Thyroid gland (tissue), 4 donors: Measurements from ENCODE around the gene DNER. TPM values are rescaled to one million over a fixed set of nuclear protein-coding genes. Genes with fewer than 3 reads are reported as not detected.
A peak's percentile ranks its signal among the peaks of the same experiment; 100 is the strongest.
"Not testable (repeated sequence)": the region's sequence is repeated elsewhere in the genome, so short reads cannot be mapped to it uniquely, and the experiment has no call there.

ENCODE experiments used
- DNase-seq, 2 donors: peaks; one replicate each; pipeline ENCODE4 v3.0.0-alpha.2; 2019
- H3K27ac ChIP-seq, 3 donors: fragments of 200-600 bp; sonication (generic); 1 replicate in 2 of 3; 2 replicates in 1 of 3; pipeline ENCODE4 v1.5.1; 2016 to 2019; ENCODE audit warnings: mild to moderate bottlenecking in 1 of 3, moderate library complexity in 1 of 3
- H3K27me3 ChIP-seq: fragments of 200-600 bp; sonication (generic); one replicate; pipeline ENCODE4 v1.5.1; 2019
- H3K36me3 ChIP-seq, 2 donors: fragments of 200-600 bp; sonication (generic); one replicate each; pipeline ENCODE4 v1.5.1; 2016 to 2019
- H3K4me1 ChIP-seq, 2 donors: fragments of 200-600 bp; sonication (generic); one replicate each; pipeline ENCODE4 v1.5.1; 2017 to 2019
- H3K4me3 ChIP-seq, 3 donors: fragments of 200-600 bp; sonication (generic); replicated peaks in 1 of 3; 1 replicate in 2 of 3; 2 replicates in 1 of 3; pipeline ENCODE4 v1.5.1; 2016; ENCODE audit warnings: mild to moderate bottlenecking in 1 of 3
- H3K9me3 ChIP-seq: fragments of 200-600 bp; sonication (generic); one replicate; pipeline ENCODE4 v1.5.1; 2017
- CTCF ChIP-seq, 6 experiments: fragments of 200-600 bp in 3 of 6; fragments of 450-650 bp in 3 of 6; sonication (generic) in 3 of 6; IDR thresholded peaks; one replicate each; pipeline ENCODE4 v1.5.1; 2016 to 2019; ENCODE audit warnings: antibody characterized with exemption in 6 of 6, mild to moderate bottlenecking in 2 of 6, inconsistent platforms in 1 of 6, moderate library complexity in 1 of 6
- POLR2A ChIP-seq, 2 donors: fragments of 450-650 bp; IDR thresholded peaks; one replicate each; pipeline ENCODE4 v1.6.1; 2017; ENCODE audit warnings: antibody characterized with exemption in 2 of 2, mild to moderate bottlenecking in 2 of 2, moderate library complexity in 1 of 2
- WGBS, 2 donors: methylation state at CpG; one replicate each; pipeline ENCODE4 v1.1.5; 2017; 5-methylcytosine and 5-hydroxymethylcytosine counted together
- intact Hi-C: fragments of 100-400 bp; cut with DNase I; formaldehyde crosslinking; loops from one replicate; pipeline ENCODE4 v1.15.1; 2023
- total RNA-seq, 4 donors: library from RNA; depleted of rRNA; stranded (reverse); fragments of >200 nt; gene quantifications; one replicate each; pipeline ENCODE4 v1.2.3, GENCODE V29; 2016

Gene DNER
- total RNA-seq, 4 donors from 2014 or later, result 0.13 to 0.93 (median 0.42) TPM; not detected in 1

DNA sequence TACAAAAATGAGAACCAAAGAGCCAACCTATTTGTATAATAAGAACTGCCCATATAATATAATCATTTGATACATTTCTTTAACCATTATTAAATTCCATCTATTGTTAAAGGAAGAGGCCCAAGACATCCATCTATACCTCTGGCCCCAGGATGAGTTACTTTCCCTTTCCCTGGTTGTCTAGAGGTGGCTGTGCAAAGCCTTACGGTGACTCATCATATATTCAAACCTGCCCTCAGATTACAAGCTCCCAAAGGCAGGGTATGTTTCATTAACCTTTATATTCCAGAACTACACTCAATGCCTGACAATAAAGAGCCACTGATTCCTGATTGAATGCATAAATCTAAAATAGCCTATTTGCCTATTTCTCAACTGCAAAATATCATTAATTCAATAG, 337.5 kb downstream of the DNER start:
- TF ChIP-seq POLR2A (IDR thresholded peaks at IDR 0.05) (no peak), CTCF (IDR thresholded peaks at IDR 0.05) (no peak)
- no peak for DNase-seq
- Histone ChIP-seq H3K27ac (no peak overlapping the region), H3K27me3 (no peaks in the 10 kb centered on the region), H3K4me3 (no peak overlapping the region), H3K36me3 (no peaks in the 10 kb centered on the region), H3K9me3 (no peaks in the 10 kb centered on the region), H3K4me1 (no peaks in the 10 kb centered on the region)
- 79 to 83% methylated on average over 1 of the region's 1 CpG for WGBS, 2 donors
- intact Hi-C loops, result no loop called here

DNA sequence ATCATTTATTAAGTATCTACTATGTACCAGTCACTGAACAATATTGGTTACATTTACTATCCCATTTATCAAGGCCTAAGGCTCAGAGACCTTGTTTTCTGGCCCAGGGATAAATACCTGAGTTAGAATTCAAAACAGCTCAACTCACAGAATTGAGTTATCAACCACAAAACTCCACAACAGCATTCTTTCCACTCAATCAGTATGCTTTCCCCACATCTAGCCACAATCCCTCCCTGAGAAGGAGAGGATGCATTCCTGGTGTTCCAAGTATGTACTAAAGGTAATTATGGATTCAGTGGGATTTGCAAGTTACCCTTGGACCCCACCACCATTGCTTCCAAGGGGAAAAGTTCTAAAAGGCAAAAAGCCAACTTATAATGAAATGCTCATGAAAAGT, 339.1 kb downstream of the DNER start:
- Histone ChIP-seq H3K9me3 (no peaks in the 10 kb centered on the region), H3K4me1 (no peaks in the 10 kb centered on the region), H3K27me3 (no peaks in the 10 kb centered on the region), H3K27ac (no peak overlapping the region), H3K36me3 (no peaks in the 10 kb centered on the region), H3K4me3 (no peak overlapping the region)
- intact Hi-C loops, result no loop called here
- DNase-seq, result no peak
- TF ChIP-seq CTCF (IDR thresholded peaks at IDR 0.05), result no peak
- no peak for TF ChIP-seq POLR2A (IDR thresholded peaks at IDR 0.05)

DNA sequence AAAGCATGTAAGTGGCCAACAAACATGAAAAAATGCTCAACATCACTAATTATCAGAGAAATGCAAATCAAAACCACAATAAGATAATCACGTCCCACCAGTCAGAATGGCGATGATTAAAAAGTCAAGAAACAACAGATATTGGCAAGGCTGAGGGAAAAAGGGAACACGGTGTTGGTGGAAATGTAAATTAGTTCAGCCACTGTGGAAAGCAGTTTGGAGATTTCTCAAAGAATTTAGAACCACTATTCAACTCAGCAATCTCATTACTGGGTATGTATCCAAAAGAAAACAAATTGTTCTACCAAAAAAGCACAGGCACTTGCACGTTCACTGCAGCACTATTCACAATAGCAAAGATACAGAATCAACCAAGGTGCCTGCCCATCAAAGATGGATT, 341.0 kb downstream of the DNER start:
- H3K27me3 ChIP-seq, intact Hi-C loops, H3K36me3 ChIP-seq, H3K4me1 ChIP-seq, H3K9me3 ChIP-seq, H3K4me3 ChIP-seq, H3K27ac ChIP-seq, DNase-seq: not testable (repeated sequence)
- 81 to 84% methylated on average over 4 of the region's 4 CpGs for WGBS, 2 donors

DNA sequence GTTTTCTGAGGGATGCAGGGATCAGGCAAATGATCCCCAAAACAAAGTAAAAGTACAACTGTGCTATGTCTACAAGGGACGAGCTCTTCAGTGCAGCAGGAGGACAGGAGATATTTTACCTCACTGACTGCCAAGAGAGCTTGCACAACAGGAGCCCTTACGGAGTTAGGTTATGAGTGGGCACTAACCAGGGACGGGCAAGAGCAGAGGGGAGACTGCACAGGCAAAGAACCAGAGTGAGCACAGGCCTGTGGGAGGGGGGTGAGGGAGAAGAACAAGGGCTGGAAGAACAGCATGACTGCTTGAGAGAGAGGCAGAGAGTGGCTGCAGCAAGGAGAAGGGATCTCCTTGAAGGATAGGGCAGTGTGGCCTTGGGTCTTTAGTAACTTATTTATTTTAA, 342.1 kb downstream of the DNER start:
- intact Hi-C loops, result no loop called here
- TF ChIP-seq POLR2A (IDR thresholded peaks at IDR 0.05), result no peak
- TF ChIP-seq CTCF (IDR thresholded peaks at IDR 0.05), result no peak
- 40 to 51% methylated on average over 3 of the region's 3 CpGs for WGBS, 2 donors

GRCh38 chr2:229371086-229371485, 343.3 kb downstream of the DNER start:
- H3K27me3 ChIP-seq, result no peaks in the 10 kb centered on the region
- no peaks in the 10 kb centered on the region for H3K36me3 ChIP-seq
- intact Hi-C loops, result no loop called here
- H3K4me3 ChIP-seq, result no peak overlapping the region
- no peaks in the 10 kb centered on the region for H3K9me3 ChIP-seq
- no peak for DNase-seq
- no peak overlapping the region for H3K27ac ChIP-seq
- WGBS, 2 donors, result 88 to 91% methylated on average over 3 of the region's 3 CpGs
- TF ChIP-seq POLR2A (IDR thresholded peaks at IDR 0.05) (no peak), CTCF (IDR thresholded peaks at IDR 0.05) (no peak)
- H3K4me1 ChIP-seq, result no peaks in the 10 kb centered on the region

More for the DNA sequence above, 342.1 kb downstream of the DNER start:
- Histone ChIP-seq H3K4me3 (no peak overlapping the region), H3K4me1 (no peaks in the 10 kb centered on the region), H3K27me3 (no peaks in the 10 kb centered on the region), H3K9me3 (no peaks in the 10 kb centered on the region), H3K36me3 (no peaks in the 10 kb centered on the region), H3K27ac (no peak overlapping the region)
- peak; percentile 43 to 59 for DNase-seq

DNA sequence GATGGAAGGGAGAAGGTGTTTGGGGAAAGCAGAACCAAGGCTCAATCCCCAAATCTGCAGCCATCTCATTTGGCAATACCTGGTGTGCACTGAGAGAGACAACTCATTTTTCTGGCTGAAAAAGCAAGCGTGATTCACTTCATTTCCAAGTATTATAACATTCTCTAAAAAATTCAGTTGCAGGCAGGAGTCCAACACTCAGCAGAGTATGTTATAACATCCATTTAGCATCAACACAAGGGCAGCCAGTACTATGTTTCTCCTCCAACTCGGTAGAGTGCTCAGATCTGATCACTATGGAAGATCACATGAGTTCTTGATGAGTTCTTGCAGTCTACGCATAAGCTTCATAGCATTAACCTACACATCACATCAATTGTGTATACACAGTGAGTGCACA, 343.8 kb downstream of the DNER start:
- Histone ChIP-seq H3K27me3 (no peaks in the 10 kb centered on the region), H3K9me3 (no peaks in the 10 kb centered on the region), H3K27ac (no peak overlapping the region), H3K4me1 (no peaks in the 10 kb centered on the region), H3K4me3 (no peak overlapping the region), H3K36me3 (no peaks in the 10 kb centered on the region)
- intact Hi-C loops, result no loop called here
- 66 to 83% methylated on average over 3 of the region's 3 CpGs for WGBS, 2 donors
- no peak for DNase-seq
- TF ChIP-seq CTCF (IDR thresholded peaks at IDR 0.05) (no peak), POLR2A (IDR thresholded peaks at IDR 0.05) (no peak)
